CD14-positive monocyte (primary cell): Measurements from ENCODE around the gene IPO11. TPM values are rescaled to one million over a fixed set of nuclear protein-coding genes. Genes with fewer than 3 reads are reported as not detected.

Source experiments
- DNase-seq, 3 donors: peaks; one replicate each; pipeline ENCODE4 v3.0.0-alpha.2; 2011 to 2022
- H2AFZ ChIP-seq: 2 replicates; pipeline ENCODE4 v1.6.0; 2012; ENCODE audit warnings: mild to moderate bottlenecking, low read depth, low read length, inconsistent platforms; ENCODE audit not compliant: insufficient read depth, poor library complexity, severe bottlenecking
- H3K27ac ChIP-seq, 2 donors: 1 replicate in 1 of 2; 2 replicates in 1 of 2; pipeline ENCODE4 v1.5.1; 2012 to 2013; ENCODE audit warnings: low read length in 2 of 2, control low read depth in 1 of 2, inconsistent platforms in 1 of 2, low read depth in 1 of 2, mild to moderate bottlenecking in 1 of 2
- H3K27me3 ChIP-seq, 2 donors: one replicate each; pipeline versions ENCODE4 v1.6.0 to v1.6.1; 2011 to 2013; ENCODE audit warnings: low read length in 2 of 2; ENCODE audit not compliant: control insufficient read depth in 2 of 2, insufficient read depth in 2 of 2
- H3K36me3 ChIP-seq, 2 donors: replicated peaks in 1 of 2; 1 replicate in 1 of 2; 2 replicates in 1 of 2; pipeline versions ENCODE4 v1.5.1 to v1.6.1; 2012 to 2013; ENCODE audit warnings: low read length in 2 of 2, control low read depth in 1 of 2, inconsistent platforms in 1 of 2, mild to moderate bottlenecking in 1 of 2; ENCODE audit not compliant: insufficient read depth in 2 of 2, control insufficient read depth in 1 of 2
- H3K4me1 ChIP-seq, 2 donors: 1 replicate in 1 of 2; 2 replicates in 1 of 2; pipeline versions ENCODE4 v1.5.1 to v1.6.1; 2012 to 2013; ENCODE audit warnings: low read length in 2 of 2, control low read depth in 1 of 2, inconsistent platforms in 1 of 2, mild to moderate bottlenecking in 1 of 2, moderate library complexity in 1 of 2; ENCODE audit not compliant: insufficient read depth in 2 of 2, control insufficient read depth in 1 of 2
- H3K4me2 ChIP-seq: replicated peaks from 2 replicates; pipeline ENCODE3; 2012; ENCODE audit warnings: low read length, moderate library complexity, mild to moderate bottlenecking; ENCODE audit not compliant: poor library complexity, severe bottlenecking; ENCODE audit errors: extremely low read depth
- H3K4me3 ChIP-seq, 3 experiments: fragments of 200-600 bp in 1 of 3; sonication (generic) in 1 of 3; replicated peaks in 1 of 3; 1 replicate in 2 of 3; 2 replicates in 1 of 3; pipeline ENCODE4 v1.5.1; 2011 to 2013; ENCODE audit warnings: low read length in 3 of 3, mild to moderate bottlenecking in 3 of 3, control low read depth in 2 of 3, low read depth in 2 of 3, inconsistent platforms in 1 of 3, moderate library complexity in 1 of 3
- H3K79me2 ChIP-seq: 2 replicates; pipeline ENCODE4 v1.6.0; 2012; ENCODE audit warnings: mild to moderate bottlenecking, control low read depth, inconsistent platforms, low read length, moderate library complexity; ENCODE audit not compliant: insufficient read depth
- H3K9ac ChIP-seq: 2 replicates; pipeline ENCODE4 v1.6.0; 2017; ENCODE audit warnings: low read length, mild to moderate bottlenecking; ENCODE audit not compliant: insufficient read depth, poor library complexity, severe bottlenecking
- H3K9me3 ChIP-seq, 2 donors: replicated peaks in 1 of 2; 1 replicate in 1 of 2; 2 replicates in 1 of 2; pipeline versions ENCODE4 v1.5.1 to v1.6.1; 2012 to 2013; ENCODE audit warnings: low read length in 2 of 2, control low read depth in 1 of 2; ENCODE audit not compliant: control insufficient read depth in 1 of 2, insufficient read depth in 1 of 2
- H4K20me1 ChIP-seq: 2 replicates; pipeline ENCODE4 v1.6.0; 2012; ENCODE audit warnings: mild to moderate bottlenecking, low read length, control low read depth, moderate library complexity; ENCODE audit not compliant: insufficient read depth
- H3K27ac Mint-ChIP-seq, 7 donors: one replicate each; pipeline ENCODE4 v1.8.0; 2020; ENCODE audit warnings: mild to moderate bottlenecking in 7 of 7, mixed read lengths in 7 of 7, moderate library complexity in 6 of 7, inconsistent platforms in 2 of 7
- H3K27me3 Mint-ChIP-seq, 3 donors: one replicate each; pipeline ENCODE4 v1.8.0; 2021 to 2022; ENCODE audit warnings: low read depth in 3 of 3, mild to moderate bottlenecking in 3 of 3, mixed read lengths in 3 of 3, moderate library complexity in 3 of 3, inconsistent platforms in 1 of 3
- H3K36me3 Mint-ChIP-seq, 2 donors: one replicate each; pipeline ENCODE4 v1.8.0; 2020; ENCODE audit warnings: mixed read lengths in 2 of 2, inconsistent platforms in 1 of 2, mild to moderate bottlenecking in 1 of 2
- H3K4me1 Mint-ChIP-seq: one replicate; pipeline ENCODE4 v1.8.0; 2020; ENCODE audit warnings: mild to moderate bottlenecking, mixed read lengths
- H3K4me3 Mint-ChIP-seq, 2 donors: one replicate each; pipeline ENCODE4 v1.8.0; 2020; ENCODE audit warnings: mild to moderate bottlenecking in 2 of 2, mixed read lengths in 2 of 2, moderate library complexity in 1 of 2
- H3K9me3 Mint-ChIP-seq, 7 donors: one replicate each; pipeline ENCODE4 v1.8.0; 2020 to 2022; ENCODE audit warnings: mixed read lengths in 7 of 7, mild to moderate bottlenecking in 6 of 7, moderate library complexity in 6 of 7, inconsistent platforms in 2 of 7
- WGBS: methylation state at CpG from one replicate; pipeline ENCODE4 v1.1.5; 2013; ENCODE audit warnings: missing lambda C conversion rate; ENCODE audit not compliant: insufficient coverage; 5-methylcytosine and 5-hydroxymethylcytosine counted together
- intact Hi-C, 2 donors: fragments of 100-400 bp; cut with micrococcal nuclease; formaldehyde crosslinking; loops; one replicate each; pipeline versions ENCODE4 v1.15.0 to v1.15.1; 2023
- polyA plus RNA-seq, 3 donors: library from polyadenylated mRNA; depleted of rRNA in 1 of 3; unstranded in 2 of 3; stranded (reverse) in 1 of 3; fragments of 300-500 nt in 2 of 3; fragments of >200 nt in 1 of 3; fragmentation: Illumina TruSeq in 2 of 3; gene quantifications; 1 replicate in 2 of 3; 2 replicates in 1 of 3; pipeline ENCODE4 v1.2.3, GENCODE V29; 2012 to 2021
- TF ChIP-seq, protein P1 (sequence below): fragments of 200-600 bp; IDR thresholded peaks from one replicate; pipeline ENCODE4 v1.8.0; 2022; ENCODE audit warnings: antibody characterized with exemption, mild to moderate bottlenecking

IPO11 gene
- polyA plus RNA-seq, 3 donors, result 4.4 to 5.5 (median 5.3) TPM

DNA sequence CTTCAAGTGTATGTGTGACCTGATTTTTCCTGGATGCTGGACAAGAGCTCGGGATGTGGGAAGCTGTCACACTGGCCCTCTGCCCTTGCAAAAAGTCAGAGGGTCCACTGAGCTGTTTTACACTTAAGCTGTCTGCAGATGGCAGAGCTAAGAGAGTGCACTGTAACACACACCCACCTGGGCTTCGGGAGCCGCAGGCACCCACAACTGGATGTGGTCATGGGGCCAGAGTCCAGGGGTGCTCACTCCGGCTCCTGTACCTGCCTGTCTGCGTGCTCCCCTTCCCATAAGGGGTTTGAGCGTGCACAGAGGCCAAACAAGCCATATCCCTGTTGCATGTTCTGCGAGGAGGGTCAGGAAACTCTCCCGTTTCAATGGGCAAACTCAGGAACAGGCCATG is 248.6 kb downstream of the IPO11 start:
- Mint-ChIP-seq H3K4me3 (no peak overlapping the region), H3K9me3 (peaks cover 0 to 3% (median under 1%) of the 10 kb centered on the region in 7 donors), H3K4me1 (peaks cover 9% of the 10 kb centered on the region), H3K27me3 (peaks cover 0 to 5% (median 0%) of the 10 kb centered on the region in 3 donors), H3K27ac (no peak overlapping the region), H3K36me3 (no peaks in the 10 kb centered on the region)
- Histone ChIP-seq H3K36me3 (no peaks in the 10 kb centered on the region), H3K79me2 (no peaks in the 10 kb centered on the region), H3K4me2 (no peak overlapping the region), H3K9ac (no peak overlapping the region), H3K4me1 (peaks cover 0 to 4% of the 10 kb centered on the region in 2 donors), H3K27ac (no peak overlapping the region), H3K27me3 (no peaks in the 10 kb centered on the region), H4K20me1 (no peaks in the 10 kb centered on the region), H2AFZ (no peak overlapping the region), H3K9me3 (no peaks in the 10 kb centered on the region), H3K4me3 (no peak overlapping the region)
- 100% methylated on average over 8 of the region's 8 CpGs for WGBS
- DNase-seq, result no peak
- intact Hi-C loops, result no loop called here
- TF ChIP-seq, protein P1, sequence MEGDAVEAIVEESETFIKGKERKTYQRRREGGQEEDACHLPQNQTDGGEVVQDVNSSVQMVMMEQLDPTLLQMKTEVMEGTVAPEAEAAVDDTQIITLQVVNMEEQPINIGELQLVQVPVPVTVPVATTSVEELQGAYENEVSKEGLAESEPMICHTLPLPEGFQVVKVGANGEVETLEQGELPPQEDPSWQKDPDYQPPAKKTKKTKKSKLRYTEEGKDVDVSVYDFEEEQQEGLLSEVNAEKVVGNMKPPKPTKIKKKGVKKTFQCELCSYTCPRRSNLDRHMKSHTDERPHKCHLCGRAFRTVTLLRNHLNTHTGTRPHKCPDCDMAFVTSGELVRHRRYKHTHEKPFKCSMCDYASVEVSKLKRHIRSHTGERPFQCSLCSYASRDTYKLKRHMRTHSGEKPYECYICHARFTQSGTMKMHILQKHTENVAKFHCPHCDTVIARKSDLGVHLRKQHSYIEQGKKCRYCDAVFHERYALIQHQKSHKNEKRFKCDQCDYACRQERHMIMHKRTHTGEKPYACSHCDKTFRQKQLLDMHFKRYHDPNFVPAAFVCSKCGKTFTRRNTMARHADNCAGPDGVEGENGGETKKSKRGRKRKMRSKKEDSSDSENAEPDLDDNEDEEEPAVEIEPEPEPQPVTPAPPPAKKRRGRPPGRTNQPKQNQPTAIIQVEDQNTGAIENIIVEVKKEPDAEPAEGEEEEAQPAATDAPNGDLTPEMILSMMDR, result no peak

DNA sequence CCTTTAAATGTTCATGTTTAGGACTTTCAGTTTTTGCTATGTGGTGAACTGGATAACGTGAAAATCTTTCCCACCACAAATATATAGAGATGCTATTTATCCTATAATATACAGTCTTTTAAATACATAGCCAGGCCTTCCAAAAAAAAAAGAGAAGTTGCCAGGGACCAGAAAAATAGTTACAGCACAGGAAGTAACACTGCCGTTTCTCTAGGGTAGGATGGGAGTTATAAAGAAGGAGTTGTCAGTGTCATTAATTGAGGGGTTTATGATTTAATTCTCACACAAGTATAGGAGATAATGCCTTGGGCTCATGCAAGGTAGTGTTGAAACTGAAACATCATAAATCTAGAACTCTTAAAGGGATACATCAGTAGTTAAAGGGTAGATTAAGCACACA is 250.0 kb downstream of the IPO11 start:
- H3K36me3 ChIP-seq, result no peaks in the 10 kb centered on the region
- H3K9ac ChIP-seq, result no peak overlapping the region
- H4K20me1 ChIP-seq, result no peaks in the 10 kb centered on the region
- no peaks in the 10 kb centered on the region for H3K9me3 ChIP-seq
- no peak overlapping the region for H3K4me2 ChIP-seq
- Mint-ChIP-seq H3K27me3 (peaks cover 0 to 5% (median 0%) of the 10 kb centered on the region in 3 donors), H3K9me3 (no peaks in the 10 kb centered on the region), H3K4me1 (peaks cover 9% of the 10 kb centered on the region), H3K36me3 (no peaks in the 10 kb centered on the region), H3K27ac (no peak overlapping the region), H3K4me3 (no peak overlapping the region)
- H3K4me1 ChIP-seq, result peaks cover 0 to 4% of the 10 kb centered on the region in 2 donors
- no CpG with 5 or more reads among the region's 2 CpGs for WGBS
- TF ChIP-seq, protein P1, result no peak
- no peak overlapping the region for H3K4me3 ChIP-seq
- no peaks in the 10 kb centered on the region for H3K27me3 ChIP-seq
- H3K27ac ChIP-seq, result no peak overlapping the region
- no peak for DNase-seq
- H3K79me2 ChIP-seq, result no peaks in the 10 kb centered on the region
- intact Hi-C loops, result no loop called here
- no peak overlapping the region for H2AFZ ChIP-seq
